HG02970 (cell line): Measurements from ENCODE around the gene SPSB4.
"Not testable (repeated sequence)": the region's sequence is repeated elsewhere in the genome, so short reads cannot be mapped to it uniquely, and the experiment has no call there.

Experiments used
- ATAC-seq: cut with Tn5 transposase; IDR thresholded peaks from one replicate; pipeline ENCODE4 v1.9.1; 2021; ENCODE audit warnings: mild to moderate bottlenecking, moderate library complexity, moderate number of reproducible peaks; ENCODE audit not compliant: unreplicated experiment, low FRiP score

Gene SPSB4

GRCh38 chr3:141050576-141051442 is at the start of gene SPSB4:
SPSB4 (plus strand) TSS chr3:141051347; CDS start chr3:141066105, 14,758 bp downstream.
- no peak for ATAC-seq

GRCh38 chr3:141006344-141006743 is 44.8 kb upstream of the SPSB4 start:
- no peak for ATAC-seq

- no peak for ATAC-seq
Measured at GRCh38 chr3:141009496-141009895, 41.7 kb upstream of the SPSB4 start.

- no peak for ATAC-seq
Measured at GRCh38 chr3:141011232-141011996, 39.7 kb upstream of the SPSB4 start.

- no peak for ATAC-seq
Measured at GRCh38 chr3:141011997-141012262, 39.2 kb upstream of the SPSB4 start.

- ATAC-seq, result no peak
Measured at GRCh38 chr3:141012571-141012970, 38.6 kb upstream of the SPSB4 start.

- no peak for ATAC-seq
Measured at GRCh38 chr3:141015481-141015880, 35.7 kb upstream of the SPSB4 start.

GRCh38 chr3:141017366-141018322 is 33.5 kb upstream of the SPSB4 start:
- ATAC-seq, result not testable (repeated sequence)

- ATAC-seq, result no peak
Measured at GRCh38 chr3:141019244-141019643, 31.9 kb upstream of the SPSB4 start.

GRCh38 chr3:141020143-141020830 is 30.9 kb upstream of the SPSB4 start:
- no peak for ATAC-seq

GRCh38 chr3:141021261-141021660 is 29.9 kb upstream of the SPSB4 start:
- no peak for ATAC-seq

- no peak for ATAC-seq
Measured at GRCh38 chr3:141030296-141030695, 20.9 kb upstream of the SPSB4 start.

- no peak for ATAC-seq
Measured at GRCh38 chr3:141039589-141039988, 11.6 kb upstream of the SPSB4 start.

- no peak for ATAC-seq
Measured at GRCh38 chr3:141044695-141045641, 6.2 kb upstream of the SPSB4 start.

- no peak for ATAC-seq
Measured at GRCh38 chr3:141045849-141046248, 5.3 kb upstream of the SPSB4 start.

- no peak for ATAC-seq
Measured at GRCh38 chr3:141047168-141047567, 4.0 kb upstream of the SPSB4 start.

- no peak for ATAC-seq
Measured at GRCh38 chr3:141049681-141050080, 1.5 kb upstream of the SPSB4 start.

GRCh38 chr3:141051443-141052200 is 475 bp downstream of the SPSB4 start:
- no peak for ATAC-seq
